SIG-M5 treated with dmso at 0.1 percent for 504 hours (cell line): ENCODE measurements around the gene TSC22D4.

Experiments used
- DNase-seq: peaks from one replicate; lab custom pipeline; 2025; ENCODE audit not compliant: unreplicated experiment; lab: John Stamatoyannopoulos, UW

TSC22D4 gene

DNA sequence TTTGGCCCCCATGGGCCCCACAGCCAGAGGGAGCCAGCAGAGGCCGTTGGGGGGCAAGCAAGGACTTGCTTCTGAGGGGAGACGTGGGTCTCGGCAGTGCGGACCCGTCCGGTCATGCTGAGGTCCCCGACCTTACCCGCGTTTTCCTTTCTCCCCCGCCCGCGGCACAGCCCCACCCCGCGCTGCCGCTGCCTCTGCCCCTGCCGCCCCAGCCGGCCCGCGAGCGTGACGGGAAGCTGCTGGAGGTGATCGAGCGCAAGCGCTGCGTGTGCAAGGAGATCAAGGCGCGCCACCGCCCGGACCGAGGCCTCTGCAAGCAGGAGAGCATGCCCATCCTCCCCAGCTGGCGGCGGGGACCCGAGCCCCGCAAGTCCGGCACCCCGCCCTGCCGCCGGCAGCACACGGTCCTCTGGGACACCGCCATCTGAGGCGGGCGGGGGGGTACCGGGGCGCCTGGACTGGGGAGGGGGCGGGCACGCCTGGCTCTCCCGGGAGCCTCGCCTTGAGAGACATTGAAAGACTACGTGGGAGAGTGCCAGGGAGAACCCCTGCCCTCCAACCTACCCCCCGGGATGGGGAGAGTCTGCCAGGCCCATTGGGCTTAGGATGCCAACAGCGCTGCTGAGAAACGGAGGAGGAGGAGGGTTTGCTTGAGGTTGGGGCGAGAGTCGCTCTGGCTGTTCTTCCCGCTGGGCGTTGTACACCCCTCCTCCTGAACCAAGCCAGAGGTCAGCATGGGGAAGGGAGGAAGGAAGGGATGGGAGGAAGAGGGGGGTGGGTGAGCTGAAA is 14.7 kb upstream of the TSC22D4 start:
- DNase-seq, result no peak

- DNase-seq, result no peak
Measured at GRCh38 chr7:100492738-100493475, 13.9 kb upstream of the TSC22D4 start.

- no peak for DNase-seq
Measured at GRCh38 chr7:100491192-100491578, 12.2 kb upstream of the TSC22D4 start.

GRCh38 chr7:100490483-100491191 is 11.6 kb upstream of the TSC22D4 start:
- no peak for DNase-seq

- DNase-seq, result peak; percentile 84
Measured at GRCh38 chr7:100489824-100490223, 10.8 kb upstream of the TSC22D4 start.

DNA sequence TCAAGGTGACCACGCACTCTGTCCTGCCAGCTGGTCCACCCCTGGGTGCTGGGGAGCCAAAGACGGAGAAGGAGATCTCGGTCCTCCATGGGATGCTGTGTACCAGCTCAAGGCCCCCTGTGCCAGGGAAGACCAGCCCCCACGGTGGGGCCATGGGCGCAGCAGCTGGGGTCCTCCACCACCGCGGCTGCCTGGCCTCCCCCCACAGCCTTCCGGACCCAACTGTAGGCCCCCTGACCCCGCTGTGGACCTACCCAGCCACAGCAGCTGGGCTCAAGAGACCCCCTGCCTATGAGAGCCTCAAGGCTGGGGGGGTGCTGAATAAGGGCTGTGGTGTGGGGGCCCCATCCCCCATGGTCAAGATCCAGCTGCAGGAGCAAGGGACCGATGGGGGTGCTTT is 10.1 kb upstream of the TSC22D4 start:
- DNase-seq, result no peak

DNA sequence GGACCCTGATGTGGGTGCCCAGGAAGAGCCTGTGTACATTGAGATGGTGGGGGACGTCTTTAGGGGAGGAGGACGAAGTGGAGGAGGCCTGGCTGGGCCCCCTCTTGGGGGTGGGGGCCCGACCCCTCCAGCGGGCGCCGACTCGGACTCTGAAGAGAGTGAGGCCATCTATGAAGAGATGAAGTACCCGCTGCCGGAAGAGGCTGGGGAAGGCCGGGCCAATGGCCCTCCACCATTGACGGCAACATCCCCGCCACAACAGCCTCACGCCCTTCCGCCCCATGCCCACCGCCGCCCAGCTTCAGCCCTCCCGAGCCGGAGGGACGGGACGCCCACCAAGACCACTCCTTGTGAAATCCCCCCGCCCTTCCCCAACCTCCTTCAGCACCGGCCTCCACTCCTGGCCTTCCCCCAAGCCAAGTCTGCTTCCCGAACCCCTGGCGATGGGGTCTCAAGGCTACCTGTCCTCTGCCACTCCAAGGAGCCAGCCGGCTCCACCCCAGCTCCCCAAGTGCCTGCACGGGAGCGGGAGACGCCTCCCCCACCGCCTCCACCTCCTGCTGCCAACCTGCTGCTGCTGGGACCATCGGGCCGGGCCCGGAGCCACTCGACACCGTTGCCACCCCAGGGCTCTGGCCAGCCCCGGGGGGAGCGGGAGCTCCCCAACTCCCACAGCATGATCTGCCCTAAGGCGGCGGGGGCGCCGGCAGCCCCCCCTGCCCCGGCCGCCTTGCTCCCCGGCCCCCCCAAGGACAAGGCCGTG is 9.5 kb upstream of the TSC22D4 start:
- no peak for DNase-seq

DNA sequence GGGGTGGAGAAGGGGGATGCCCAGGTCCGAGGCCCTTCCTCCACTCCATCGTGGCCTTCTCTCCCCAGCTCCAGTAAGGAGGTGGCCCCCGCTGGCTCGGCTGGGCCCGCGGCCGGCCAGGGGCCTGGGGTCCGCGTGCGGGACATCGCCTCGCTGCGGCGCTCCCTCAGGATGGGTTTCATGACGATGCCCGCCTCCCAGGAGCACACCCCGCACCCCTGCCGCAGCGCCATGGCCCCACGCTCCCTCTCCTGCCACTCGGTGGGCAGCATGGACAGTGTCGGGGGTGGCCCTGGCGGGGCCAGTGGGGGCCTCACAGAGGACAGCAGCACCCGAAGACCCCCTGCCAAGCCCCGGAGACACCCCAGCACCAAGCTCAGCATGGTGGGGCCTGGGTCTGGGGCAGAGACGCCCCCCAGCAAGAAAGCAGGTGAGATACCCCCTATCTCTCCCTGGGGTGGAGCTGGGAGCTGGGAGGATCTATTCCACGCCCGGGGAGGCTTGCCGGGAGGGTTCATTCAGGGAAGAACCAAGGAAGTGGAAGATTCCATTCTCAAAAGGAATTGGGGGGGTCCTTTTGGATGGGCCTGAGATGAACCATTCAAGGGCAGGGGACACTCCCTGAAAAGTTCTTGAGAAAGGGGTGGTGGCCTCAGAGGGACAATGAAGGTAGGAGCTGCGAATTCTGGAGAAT is 7.9 kb upstream of the TSC22D4 start:
- no peak for DNase-seq

DNA sequence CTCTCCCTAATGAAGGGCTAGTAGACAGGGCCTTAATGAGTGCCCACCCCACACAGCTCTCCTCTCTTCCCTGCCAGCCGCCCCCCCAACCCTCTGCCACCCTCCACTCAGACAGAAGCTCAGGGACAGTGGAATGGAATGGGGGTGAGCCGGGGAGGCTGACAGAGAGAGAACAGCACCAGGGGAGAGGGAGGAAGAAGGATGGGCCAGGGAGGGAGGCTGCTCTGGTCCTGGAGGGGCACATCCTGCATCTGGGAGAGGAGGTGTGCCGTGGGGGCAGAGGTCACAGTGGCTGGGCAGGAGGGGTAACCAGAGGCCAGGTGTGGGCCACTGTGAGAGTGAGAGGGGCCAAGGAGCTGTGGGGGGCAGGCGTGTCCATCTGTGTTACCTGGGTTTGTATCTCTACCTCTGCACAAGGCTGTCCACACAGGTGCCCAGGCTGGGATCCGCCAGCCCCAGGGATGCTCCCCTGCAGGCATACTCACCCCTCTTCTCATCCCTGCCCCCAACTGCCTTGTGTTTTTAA is 7.2 kb upstream of the TSC22D4 start:
- DNase-seq, result no peak

- no peak for DNase-seq
Measured at GRCh38 chr7:100485471-100485876, 6.5 kb upstream of the TSC22D4 start.

- no peak for DNase-seq
Measured at GRCh38 chr7:100484673-100485045, 5.6 kb upstream of the TSC22D4 start.

DNA sequence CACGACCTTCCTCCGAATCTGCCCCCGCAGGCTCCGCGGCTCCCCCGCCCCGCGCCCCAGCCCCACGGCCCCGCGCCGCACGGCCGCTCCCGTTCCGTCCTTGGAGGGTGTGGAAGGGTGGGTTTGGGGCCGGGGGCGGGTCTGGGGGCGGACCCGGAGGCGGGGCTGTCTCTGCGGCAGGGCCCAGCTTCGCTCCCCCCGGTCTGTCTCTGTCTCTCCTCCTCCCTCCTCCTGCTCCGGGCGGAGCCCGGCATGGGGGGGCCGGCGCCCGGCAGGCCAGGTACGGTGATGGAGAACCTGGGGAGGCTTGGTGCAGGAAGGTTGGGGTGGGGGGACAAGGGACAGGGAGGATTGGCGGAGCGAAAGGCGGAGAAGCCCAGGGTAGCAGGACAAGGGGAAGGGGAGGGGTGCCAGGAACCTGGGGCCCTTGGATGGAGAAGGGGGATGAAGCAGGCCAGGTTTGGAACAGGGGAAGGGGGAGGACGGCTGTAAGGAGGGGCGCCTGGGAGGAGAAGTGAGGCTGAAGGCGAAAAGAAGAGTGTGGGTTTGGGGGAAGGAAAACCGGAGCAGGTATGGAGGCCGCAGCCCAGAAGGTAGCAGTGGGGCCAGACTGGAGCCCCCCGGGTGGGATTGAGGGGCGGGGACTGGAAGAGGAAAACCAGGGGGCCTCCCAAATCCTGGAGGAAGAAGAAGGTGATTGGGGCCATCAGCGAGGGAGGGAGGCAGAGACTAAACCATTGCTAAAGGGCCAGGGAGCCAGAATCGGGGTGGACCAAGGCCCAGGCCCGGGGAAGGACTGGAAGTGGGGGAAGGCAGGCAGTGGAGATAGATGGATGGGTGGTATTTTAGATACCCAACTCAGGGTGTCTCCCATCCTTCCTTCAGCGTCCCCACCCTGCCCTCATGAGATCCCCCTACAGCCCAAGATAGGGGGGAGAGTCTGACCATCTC is 5.0 kb upstream of the TSC22D4 start, which contains the start of gene NYAP1:
Gene NYAP1 (plus strand): TSS at position 206 of the 951 bp plus-strand sequence. CDS start 1,385 bp downstream, outside the sequence.
- no peak for DNase-seq

DNA sequence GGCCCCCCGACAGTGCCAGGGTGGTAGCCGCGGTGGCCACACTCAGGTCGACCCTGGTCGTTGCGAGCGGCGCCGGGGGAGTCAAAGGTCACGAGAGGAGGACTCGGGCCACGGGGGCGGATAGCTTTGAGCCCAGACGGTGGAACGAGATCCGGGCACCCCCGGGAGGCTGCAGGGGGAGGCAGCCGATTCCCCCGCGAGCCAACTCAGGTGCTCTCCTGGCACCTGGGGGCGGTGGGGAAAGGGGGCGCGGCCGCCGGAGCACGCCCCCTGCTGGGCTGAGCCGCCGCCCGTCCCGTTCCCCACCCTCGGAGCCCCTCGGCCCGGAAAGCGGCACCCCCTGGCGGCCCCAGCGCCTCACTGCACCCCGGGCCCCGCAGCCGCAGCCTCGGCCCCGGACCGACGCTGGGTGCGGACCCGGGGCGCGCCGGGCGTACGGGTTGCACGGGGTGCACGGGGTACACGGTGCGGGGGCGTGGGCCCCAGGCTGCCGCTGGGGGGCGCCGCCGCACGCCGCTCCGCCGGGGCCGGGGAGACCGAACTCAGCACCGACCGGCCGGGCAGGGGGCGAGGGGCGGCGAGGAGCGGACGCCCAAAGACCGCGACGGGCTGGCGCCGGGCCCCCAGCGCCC is 4.2 kb upstream of the TSC22D4 start:
- DNase-seq, result peak; percentile 38

GRCh38 chr7:100482728-100483089 is 3.7 kb upstream of the TSC22D4 start:
- DNase-seq, result no peak

DNA sequence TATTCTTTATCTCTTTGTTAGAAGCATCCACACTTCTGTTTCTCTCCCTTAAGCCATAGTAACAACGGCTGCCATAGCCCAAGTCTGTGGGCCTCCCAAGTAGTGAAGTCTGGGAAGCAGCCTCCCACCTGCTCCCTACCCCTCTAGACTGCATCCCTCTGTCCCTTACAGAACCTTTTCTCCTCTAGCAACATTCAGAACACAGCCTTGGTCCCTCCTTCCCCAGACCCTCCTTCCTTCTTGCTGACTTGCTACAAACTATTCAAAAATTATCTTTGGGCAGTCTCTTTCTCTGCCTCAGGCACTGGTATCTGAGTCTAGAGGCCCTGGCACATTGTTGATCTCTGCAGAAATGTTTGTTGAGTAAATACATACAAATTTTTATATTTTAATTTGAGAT is 2.5 kb upstream of the TSC22D4 start:
- DNase-seq, result no peak

- no peak for DNase-seq
Measured at GRCh38 chr7:100477871-100478267, 1.1 kb downstream of the TSC22D4 start.

GRCh38 chr7:100476903-100477870 is 1.8 kb downstream of the TSC22D4 start:
- DNase-seq, result peak; percentile 21
